ENCODE results near the gene ZNF570. TPM values are rescaled to one million over a fixed set of nuclear protein-coding genes. Genes with fewer than 3 reads are reported as not detected.

The ZNF570 gene
- 1 to 10 TPM; 5.5 to 7.9 TPM for total RNA-seq
- polyA plus RNA-seq (2013, experiment 1 of 2), result 7.2 TPM
- 6.5 TPM for polyA plus RNA-seq (2013, experiment 2 of 2)
- long read RNA-seq, experiment 1, partial matches to known transcripts, result 0 of 2 reads
- long read RNA-seq, experiment 1, other reads (novel, unspliced or antisense), result 2 of 2 reads
- long read RNA-seq, experiment 2, full-length matches to known transcripts, result 2 of 4 reads
- long read RNA-seq, experiment 2, partial matches to known transcripts, result 0 of 4 reads
- long read RNA-seq, experiment 2, other reads (novel, unspliced or antisense), result 2 of 4 reads
- long read RNA-seq, experiment 3, full-length matches to known transcripts, result 1 of 4 reads
- long read RNA-seq, experiment 3, partial matches to known transcripts, result 0 of 4 reads
- long read RNA-seq, experiment 3, other reads (novel, unspliced or antisense), result 3 of 4 reads
- long read RNA-seq, experiment 4, full-length matches to known transcripts, result 2 of 6 reads
- long read RNA-seq, experiment 4, partial matches to known transcripts, result 0 of 6 reads
- long read RNA-seq, experiment 4, other reads (novel, unspliced or antisense), result 4 of 6 reads

DNA sequence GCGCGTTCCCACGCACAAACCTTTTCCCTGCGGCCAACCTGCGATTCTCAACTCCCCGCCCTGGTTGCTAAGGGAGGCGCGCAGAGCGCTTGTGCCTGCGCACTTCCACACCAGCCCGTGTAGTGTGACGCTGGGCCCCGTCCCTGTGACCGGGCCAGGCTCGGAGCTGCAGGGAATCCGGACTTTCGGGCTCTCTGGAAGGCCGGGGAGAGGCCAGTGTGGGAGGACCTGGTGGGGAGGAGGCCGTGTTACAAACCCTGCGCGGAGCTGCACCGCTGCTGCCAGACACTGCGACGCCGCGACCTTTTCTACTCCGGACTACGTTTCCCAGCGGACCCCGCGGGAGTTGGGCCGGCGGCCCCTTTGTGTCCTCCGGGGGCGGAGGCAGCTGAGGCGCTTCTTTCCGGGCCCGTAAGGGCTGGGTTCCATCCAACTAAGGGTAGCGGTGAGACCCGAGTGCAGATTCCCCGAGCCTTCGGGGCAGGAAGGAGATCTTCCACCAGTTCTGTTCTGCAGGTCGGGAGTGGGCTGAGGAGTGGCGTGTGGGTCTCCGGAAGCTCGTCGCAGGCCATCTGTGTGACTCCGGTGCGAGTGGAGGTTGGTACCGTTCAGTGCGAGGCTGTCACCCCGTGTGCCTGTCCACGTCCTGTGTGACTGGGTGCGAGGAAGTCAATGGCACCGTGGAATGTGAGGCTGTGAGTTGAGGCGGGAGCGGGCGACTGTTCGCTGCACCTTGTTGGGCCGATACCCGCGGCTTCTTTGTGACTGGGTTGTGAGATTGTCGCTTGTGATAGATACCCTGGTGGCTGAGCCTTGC lies at the start of gene ZNF570:
ZNF570 (plus strand) TSS at position 396 of the 817 bp plus-strand sequence. CDS start 999 bp downstream, outside the sequence.
- Mint-ChIP-seq H3K9me3 (peaks cover 2% of the 10 kb centered on the region), H3K4me1 (peaks cover 17% of the 10 kb centered on the region), H3K4me3 (peak within 1 kb of the TSS; percentile 98), H3K36me3 (ENCODE audit: low read depth) (peaks cover 13% of the 10 kb centered on the region), H3K27me3 (ENCODE audit: insufficient read depth) (no peaks in the 10 kb centered on the region), H3K27ac (peak within 1 kb of the TSS; percentile 93)
- Histone ChIP-seq H3K4me3 (ENCODE audit: low read length) (peak within 1 kb of the TSS; percentile 93), H3K9ac (ENCODE audit: extremely low read depth, low read length, poor library complexity, severe bottlenecking) (peak within 1 kb of the TSS; percentile 64), H3K27me3 (ENCODE audit: control insufficient read depth, insufficient read depth, low read length, poor library complexity, severe bottlenecking) (no peaks in the 10 kb centered on the region), H3K9me3 (ENCODE audit: control insufficient read depth, low read length) (peaks cover 48% of the 10 kb centered on the region), H3K4me1 (ENCODE audit: control insufficient read depth, insufficient read depth, low read length) (no peaks in the 10 kb centered on the region), H3K27ac (ENCODE audit: low read depth, low read length) (peak within 1 kb of the TSS; percentile 84), H3K36me3 (ENCODE audit: control insufficient read depth, insufficient read depth, low read length) (peaks cover 25% of the 10 kb centered on the region)
- TF ChIP-seq, protein P1, sequence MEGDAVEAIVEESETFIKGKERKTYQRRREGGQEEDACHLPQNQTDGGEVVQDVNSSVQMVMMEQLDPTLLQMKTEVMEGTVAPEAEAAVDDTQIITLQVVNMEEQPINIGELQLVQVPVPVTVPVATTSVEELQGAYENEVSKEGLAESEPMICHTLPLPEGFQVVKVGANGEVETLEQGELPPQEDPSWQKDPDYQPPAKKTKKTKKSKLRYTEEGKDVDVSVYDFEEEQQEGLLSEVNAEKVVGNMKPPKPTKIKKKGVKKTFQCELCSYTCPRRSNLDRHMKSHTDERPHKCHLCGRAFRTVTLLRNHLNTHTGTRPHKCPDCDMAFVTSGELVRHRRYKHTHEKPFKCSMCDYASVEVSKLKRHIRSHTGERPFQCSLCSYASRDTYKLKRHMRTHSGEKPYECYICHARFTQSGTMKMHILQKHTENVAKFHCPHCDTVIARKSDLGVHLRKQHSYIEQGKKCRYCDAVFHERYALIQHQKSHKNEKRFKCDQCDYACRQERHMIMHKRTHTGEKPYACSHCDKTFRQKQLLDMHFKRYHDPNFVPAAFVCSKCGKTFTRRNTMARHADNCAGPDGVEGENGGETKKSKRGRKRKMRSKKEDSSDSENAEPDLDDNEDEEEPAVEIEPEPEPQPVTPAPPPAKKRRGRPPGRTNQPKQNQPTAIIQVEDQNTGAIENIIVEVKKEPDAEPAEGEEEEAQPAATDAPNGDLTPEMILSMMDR (conservative IDR thresholded peaks at IDR 0.05), result peak; percentile 34
- 1% methylated on average over 32 to 63 of the region's 63 CpGs for WGBS, 2 experiments (ENCODE audit: insufficient coverage in 1 of 2, insufficient read length in 1 of 2)
- peak; percentile 95 for DNase-seq

DNA sequence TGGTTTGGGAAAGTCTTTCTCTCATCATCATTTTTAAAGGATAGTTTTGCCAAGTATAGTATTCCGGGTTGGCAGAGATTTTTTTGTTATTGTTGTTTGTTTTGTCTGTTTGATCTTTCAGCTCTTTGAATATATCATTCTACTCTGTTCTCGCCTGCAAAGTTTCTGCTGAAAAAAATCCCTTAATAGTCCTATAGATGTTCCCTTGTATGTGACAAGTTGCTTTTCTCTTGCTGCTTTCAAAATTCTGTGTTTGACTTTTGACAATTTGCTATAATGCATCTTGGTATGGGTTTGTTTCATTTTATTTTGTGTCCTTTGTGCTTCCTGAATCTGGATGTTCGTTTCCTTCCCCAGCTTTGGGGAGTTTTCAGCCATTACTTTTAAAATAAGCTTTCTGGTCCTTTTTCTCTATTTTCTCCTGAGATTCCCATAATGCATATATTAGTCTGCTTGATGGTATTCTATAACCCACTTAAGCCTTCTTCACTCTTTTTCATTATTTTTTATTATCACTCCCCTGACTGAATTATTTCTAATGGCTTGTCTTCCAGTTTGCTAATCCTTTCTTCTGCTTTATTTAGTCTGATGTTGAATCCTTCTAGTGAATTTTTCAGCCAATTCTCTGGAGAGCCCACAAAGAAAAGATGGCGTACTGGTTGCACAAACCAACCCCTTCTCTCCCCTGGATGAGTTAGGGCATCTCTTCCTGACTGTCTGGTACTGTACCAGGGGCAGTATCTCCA lies 16.5 kb upstream of the ZNF570 start:
- H3K4me1 Mint-ChIP-seq, result no peaks in the 10 kb centered on the region
- WGBS, 2 experiments (ENCODE audit: insufficient coverage in 1 of 2, insufficient read length in 1 of 2), result 88% methylated on average over 4 of the region's 4 CpGs; no CpG with 5 or more reads in 1 of the 2 experiments
- TF ChIP-seq, protein P1 (conservative IDR thresholded peaks at IDR 0.05), result no peak
- H3K9me3 ChIP-seq (ENCODE audit: control insufficient read depth, low read length), result peaks cover 100% of the 10 kb centered on the region
- peak overlapping the region; percentile 62 for H3K4me3 ChIP-seq (ENCODE audit: low read length)
- H3K27ac Mint-ChIP-seq, result no peak overlapping the region
- H3K4me3 Mint-ChIP-seq, result no peak overlapping the region
- peaks cover 96% of the 10 kb centered on the region for H3K9me3 Mint-ChIP-seq
- peaks cover 43% of the 10 kb centered on the region for H3K36me3 ChIP-seq (ENCODE audit: control insufficient read depth, insufficient read depth, low read length)
- DNase-seq, result no peak
- no peaks in the 10 kb centered on the region for H3K27me3 ChIP-seq (ENCODE audit: control insufficient read depth, insufficient read depth, low read length, poor library complexity, severe bottlenecking)
- H3K9ac ChIP-seq (ENCODE audit: extremely low read depth, low read length, poor library complexity, severe bottlenecking), result no peak overlapping the region
- no peaks in the 10 kb centered on the region for H3K4me1 ChIP-seq (ENCODE audit: control insufficient read depth, insufficient read depth, low read length)
- H3K27me3 Mint-ChIP-seq (ENCODE audit: insufficient read depth), result no peaks in the 10 kb centered on the region
- H3K36me3 Mint-ChIP-seq (ENCODE audit: low read depth), result peaks cover 68% of the 10 kb centered on the region
- H3K27ac ChIP-seq (ENCODE audit: low read depth, low read length), result no peak overlapping the region

Measured in endodermal cell (in vitro differentiated cells).